ENCODE results near the gene SETD9.

The SETD9 gene

DNA sequence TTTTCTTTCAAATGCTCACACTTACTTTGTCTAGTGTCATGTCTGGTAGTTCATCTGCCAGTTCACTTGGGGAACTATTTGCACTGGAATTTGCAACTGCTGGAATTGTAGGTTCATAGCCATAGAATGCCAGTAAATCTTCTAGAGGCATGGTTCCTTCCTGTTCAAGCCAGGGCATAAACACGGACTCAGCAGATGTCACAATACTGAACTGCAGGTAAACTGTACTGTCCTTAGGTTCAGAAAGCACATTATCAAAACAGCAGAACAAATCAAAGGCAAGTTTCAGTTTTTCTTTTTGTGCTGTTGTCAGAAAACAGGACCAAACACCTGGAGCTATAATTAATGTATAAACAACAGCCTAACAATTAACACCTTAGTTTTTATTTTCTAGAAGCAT lies 29.5 kb downstream of the SETD9 start:
- DNase-seq: no peak

DNA sequence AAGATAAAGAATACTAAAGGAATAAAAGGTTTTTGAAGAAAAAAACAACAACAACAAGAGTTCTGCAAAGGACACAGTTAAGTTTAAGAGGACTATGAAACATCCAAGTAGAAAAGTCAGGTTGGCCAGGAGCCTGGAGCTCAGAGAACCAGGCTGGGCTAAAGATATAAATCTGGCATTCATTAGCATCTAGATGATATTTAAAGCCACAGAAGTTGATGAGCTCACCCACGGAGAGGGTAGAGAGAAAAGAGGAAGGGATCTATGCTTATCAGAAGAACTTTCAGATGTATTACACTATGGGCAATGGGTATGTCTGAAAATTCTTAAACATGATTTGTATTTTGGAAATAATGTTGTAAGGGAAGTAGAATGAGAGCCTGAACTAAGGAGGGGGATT lies 32.6 kb downstream of the SETD9 start:
- DNase-seq: no peak

DNA sequence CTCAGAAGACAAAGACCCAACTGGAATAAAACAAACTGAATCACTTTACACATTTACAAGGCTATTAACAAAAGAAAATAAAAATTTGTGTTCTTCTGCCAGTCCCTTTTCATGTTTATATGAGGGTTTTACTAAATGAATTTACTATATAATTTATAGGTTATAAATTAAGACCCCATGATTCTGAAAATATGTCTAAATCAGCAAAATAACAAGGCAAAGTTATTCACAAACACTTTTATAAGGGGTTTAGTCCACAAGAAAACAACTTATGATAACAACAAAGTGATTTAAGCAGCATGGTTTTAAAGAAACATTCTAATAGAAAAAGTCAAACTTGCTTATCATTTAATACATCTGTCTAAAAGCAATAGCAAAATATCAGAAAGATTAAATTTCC lies 37.7 kb downstream of the SETD9 start:
- no peak for DNase-seq

DNA sequence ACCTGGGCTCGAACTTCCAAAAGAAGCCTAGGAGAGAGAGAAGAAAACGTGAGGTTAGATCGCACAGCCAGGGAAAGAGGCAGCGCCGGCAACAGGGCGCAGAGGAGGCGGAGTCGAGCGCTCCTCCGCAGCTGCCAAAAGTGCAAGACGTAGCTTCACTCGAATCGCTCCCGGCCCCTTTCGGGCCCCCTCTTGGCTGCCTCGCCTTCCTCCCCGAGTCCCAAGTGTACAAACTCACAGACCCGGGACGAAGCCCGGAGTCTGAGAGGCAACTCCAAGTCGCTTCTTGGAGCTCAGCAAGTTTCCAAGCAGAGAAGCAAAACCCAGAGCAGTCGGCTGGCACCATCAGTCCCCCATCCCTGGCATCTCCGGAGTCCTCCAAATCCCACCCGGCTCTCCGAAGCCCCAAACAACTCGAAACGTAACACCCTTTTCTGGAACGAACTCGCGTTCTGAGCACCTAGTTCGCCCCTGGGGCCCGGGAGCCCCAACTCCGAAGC lies 41.3 kb downstream of the SETD9 start:
- DNase-seq: peak; percentile 21

DNA sequence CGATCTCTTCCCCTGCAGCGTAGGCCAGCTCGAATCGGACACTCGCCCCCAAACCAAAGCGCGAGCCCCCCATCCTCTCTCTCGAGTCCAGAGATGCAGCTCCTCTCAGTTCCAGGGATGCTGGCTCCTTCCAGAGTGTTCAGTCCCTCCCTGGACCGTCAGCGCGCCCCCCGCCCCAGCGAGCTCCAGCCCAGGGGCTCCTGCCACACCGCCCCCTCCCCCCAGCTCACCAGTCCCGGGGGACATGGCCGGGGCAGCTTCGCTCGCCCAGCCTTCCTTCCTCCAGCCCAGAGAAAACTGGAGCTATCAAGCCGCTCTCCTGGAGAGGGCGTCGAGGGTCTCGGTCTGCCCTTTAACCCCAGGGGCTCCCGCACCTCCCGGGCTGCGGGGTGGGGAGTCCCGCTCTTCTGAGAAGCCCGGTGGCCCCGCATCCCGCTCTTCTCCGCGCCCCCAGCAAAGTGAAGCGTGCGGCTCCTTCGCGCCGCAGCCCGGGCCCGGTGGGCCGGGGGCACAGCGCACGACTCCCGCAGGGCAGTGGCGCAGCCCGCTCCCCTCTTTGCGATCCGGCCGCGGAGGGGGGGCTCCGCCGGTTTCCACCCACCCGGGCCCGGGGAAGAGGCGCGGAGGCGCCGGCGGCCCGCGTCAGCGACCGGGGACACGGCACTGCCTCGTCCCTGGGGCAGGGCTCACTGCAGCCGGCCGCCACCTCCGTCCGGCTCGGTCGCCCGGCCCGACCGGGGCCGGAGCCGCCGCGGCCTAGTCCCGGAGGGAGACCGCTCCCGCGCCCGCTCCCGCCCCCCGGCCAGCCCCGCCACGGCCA lies 41.9 kb downstream of the SETD9 start:
- DNase-seq: no peak

DNA sequence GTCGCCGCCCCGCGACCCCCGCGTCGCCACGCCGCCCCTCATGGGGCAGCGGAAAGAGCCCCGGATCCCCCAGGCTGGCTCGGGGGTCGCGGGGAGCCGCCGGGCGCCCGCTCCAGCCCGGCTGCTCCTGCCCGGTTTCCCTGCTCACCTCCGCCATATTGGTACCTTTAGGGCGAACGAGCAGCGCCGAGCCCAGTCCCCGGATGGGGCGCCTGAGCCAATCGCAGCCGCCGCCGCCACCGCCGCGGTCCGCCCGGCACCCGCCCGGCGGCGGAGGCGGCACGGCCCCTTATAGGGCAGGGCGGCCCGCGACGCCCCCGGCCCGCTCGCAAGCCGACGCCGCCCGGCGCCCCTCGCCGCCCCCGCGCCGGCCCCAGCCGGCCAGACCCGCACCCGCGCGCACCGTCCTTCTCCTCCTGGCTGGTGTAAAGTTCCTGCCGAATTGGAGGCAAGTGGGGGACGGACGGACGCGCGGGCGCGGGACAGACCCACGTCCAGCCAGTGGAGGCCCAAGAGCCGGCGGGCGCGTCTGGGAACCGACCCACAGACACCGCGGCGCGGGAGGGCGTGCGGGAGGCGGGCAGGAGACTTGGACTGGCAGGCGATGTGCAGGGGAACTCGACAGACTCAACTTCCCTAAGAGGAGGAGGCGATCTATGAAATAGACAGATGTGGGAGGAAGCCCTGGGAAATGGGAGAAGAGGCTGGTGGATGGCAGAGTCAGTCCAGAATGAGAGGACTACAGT lies 42.7 kb downstream of the SETD9 start, which contains the start of gene MIER3:
Gene MIER3 (minus strand): TSS at position 178 of the 746 bp plus-strand sequence. CDS start 21 bp downstream, at position 157.
- peak; percentile 31 for DNase-seq

DNA sequence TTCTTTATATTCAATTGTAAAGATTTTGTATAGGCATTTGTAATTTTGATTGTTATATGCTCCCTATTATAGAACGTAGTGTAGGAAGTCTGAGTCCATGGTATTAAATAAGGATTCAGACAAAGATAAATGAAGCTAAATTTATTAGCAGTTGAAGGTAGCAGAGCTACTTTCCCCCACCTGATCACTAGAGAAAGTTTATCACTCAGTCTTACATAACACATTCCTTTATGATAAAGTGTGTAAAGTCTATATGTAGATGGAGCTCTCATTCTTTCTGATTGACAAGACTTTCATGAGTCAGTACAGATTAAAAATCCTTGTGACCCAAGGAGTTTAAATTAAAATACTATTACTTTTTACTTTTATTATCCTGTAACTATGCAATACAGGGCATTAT lies 44.9 kb downstream of the SETD9 start:
- no peak for DNase-seq

DNA sequence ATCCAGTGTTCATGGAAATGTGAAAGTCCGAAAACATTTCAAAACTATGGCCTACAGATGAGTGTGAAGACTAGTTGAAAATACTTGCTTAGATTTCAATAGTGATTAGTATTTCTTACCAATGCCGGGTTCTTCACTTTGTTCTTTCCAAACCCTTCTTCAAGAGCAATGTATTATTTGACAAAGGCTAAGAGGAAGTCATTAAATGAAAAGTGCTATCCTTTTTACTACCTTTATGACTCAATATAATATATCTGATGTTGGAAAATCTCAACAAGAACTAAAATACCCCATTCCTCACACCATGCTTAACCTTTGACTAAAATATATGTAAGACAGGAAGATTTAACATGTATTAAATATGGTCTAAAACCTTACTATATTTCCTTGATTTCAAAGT lies 49.2 kb downstream of the SETD9 start:
- DNase-seq: no peak

DNA sequence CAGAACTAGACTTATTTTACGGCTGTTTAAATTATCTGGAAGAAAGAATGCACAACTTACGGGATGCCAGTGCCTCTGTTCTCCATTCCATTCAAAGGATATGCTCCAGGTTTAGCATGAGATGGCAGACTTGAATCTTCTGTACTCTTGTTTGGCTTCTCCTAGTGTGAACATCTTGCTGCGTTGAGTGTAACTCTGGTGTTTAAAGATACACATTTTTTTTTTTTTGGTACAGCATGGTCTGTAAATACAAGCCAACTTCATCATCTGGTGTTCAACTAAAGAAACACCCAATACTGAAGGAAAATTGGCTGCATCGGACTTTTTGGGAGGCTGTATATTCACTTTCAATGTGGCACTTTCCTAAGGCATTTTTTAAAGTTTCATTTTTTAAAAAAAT lies 49.9 kb downstream of the SETD9 start:
- no peak for DNase-seq

DNA sequence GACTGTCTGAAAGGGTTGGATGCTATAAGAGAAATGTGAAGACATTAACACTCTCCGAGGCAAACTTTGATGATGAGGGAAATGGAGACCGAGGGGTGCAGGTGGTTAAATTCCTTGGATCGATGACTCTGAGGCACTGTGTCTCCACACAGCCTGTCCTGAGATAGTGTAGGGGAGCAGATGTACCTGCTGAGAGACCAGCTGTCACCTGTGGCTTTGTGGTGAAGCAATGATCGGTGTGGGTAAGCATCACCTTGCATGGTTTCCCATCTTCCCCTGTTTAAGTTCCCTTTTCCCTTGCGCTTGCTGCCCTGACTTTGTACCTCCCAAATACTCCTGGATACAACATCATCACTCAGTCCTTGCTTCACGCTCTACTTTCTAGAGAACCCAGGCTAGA lies 52.4 kb downstream of the SETD9 start:
- DNase-seq: no peak

DNA sequence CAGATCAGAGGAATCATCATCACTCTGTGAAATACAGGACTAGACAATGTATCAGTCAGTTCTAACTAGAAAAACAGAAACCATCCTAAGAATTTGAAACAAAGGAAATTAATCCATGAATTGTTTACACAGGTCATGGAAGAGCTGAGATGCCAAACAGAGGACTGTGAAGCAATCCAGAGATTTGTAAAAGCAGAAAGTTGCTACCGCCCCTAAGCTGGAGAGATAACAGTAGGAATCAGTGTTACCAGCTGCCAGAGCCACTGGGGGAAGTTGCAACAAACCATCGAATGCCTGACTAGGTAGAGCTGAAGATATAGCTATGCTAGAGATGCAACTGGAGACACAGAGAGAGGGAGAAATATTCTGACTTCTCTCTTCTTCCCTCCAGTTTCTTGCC lies 52.9 kb downstream of the SETD9 start:
- DNase-seq: no peak

DNA sequence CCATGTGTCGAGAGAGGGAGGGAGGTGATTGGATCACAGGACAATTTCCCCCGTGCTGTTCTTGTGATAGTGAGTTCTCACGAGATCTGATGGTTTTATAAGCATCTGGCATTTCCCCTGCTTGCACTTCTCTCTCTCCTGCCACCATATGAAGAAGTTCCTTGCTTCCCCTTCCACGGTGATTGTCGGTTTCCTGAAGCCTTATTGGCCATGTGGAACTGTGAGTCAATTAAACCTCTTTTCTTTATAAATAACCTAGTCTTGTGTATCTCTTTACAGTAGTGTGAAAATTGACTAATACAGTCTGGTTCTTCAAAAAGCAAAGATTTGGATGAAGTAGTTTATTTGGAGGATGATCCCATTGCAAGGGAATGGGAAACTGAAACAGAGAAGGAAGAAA lies 53.9 kb downstream of the SETD9 start:
- DNase-seq: no peak

DNA sequence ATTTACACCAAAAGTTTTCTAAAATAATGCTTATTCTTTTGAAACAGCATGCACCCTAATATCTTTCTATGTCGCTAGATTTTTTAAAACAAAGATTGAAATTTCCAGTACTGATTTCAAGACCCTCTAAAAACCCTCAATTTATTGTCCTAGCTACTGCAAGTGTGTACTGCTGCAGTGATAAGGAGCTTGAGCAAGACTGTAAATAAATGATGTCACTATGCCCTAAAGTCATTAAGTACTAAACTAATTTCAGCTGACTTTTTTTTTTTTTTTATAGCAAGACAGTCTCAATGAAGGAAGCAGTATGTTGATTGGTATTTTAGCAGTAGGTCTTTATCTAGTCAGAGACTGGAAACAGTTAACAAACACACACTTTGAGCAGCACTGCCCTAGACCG lies 54.8 kb downstream of the SETD9 start:
- no peak for DNase-seq
